IPS-18a (cell line): ENCODE measurements around the gene PPFIA2.
A peak's percentile ranks its signal among the peaks of the same experiment; 100 is the strongest.
"Not testable (repeated sequence)": the region's sequence is repeated elsewhere in the genome, so short reads cannot be mapped to it uniquely, and the experiment has no call there.

ENCODE experiments used
- H3K27ac ChIP-seq: one replicate; pipeline ENCODE4 v1.5.1; 2013; ENCODE audit warnings: low read length
- H3K27me3 ChIP-seq: one replicate; pipeline ENCODE4 v1.6.1; 2013; ENCODE audit warnings: mild to moderate bottlenecking, low read length; ENCODE audit not compliant: control insufficient read depth, insufficient read depth
- H3K36me3 ChIP-seq: one replicate; pipeline ENCODE4 v1.6.1; 2013; ENCODE audit warnings: low read depth, low read length; ENCODE audit not compliant: control insufficient read depth
- H3K4me1 ChIP-seq: one replicate; pipeline ENCODE4 v1.6.1; 2013; ENCODE audit warnings: low read depth, low read length; ENCODE audit not compliant: control insufficient read depth
- H3K4me3 ChIP-seq: one replicate; pipeline ENCODE4 v1.5.1; 2013; ENCODE audit warnings: low read length
- H3K9ac ChIP-seq: one replicate; pipeline ENCODE4 v1.6.1; 2013; ENCODE audit warnings: mild to moderate bottlenecking, low read length, moderate library complexity
- H3K9me3 ChIP-seq: one replicate; pipeline ENCODE4 v1.6.1; 2013; ENCODE audit warnings: low read depth, low read length; ENCODE audit not compliant: control insufficient read depth

Gene PPFIA2

GRCh38 chr12:81212996-81213696 is 546.0 kb downstream of the PPFIA2 start:
- H3K4me1 ChIP-seq, result peaks cover 29% of the 10 kb centered on the region
- H3K4me3 ChIP-seq, result no peak overlapping the region
- H3K36me3 ChIP-seq, result no peaks in the 10 kb centered on the region
- no peak overlapping the region for H3K9ac ChIP-seq
- H3K27ac ChIP-seq, result no peak overlapping the region
- no peaks in the 10 kb centered on the region for H3K9me3 ChIP-seq
- H3K27me3 ChIP-seq, result no peaks in the 10 kb centered on the region

GRCh38 chr12:81211306-81211705 is 547.8 kb downstream of the PPFIA2 start:
- no peaks in the 10 kb centered on the region for H3K27me3 ChIP-seq
- H3K4me3 ChIP-seq, result no peak overlapping the region
- no peaks in the 10 kb centered on the region for H3K9me3 ChIP-seq
- no peak overlapping the region for H3K27ac ChIP-seq
- no peaks in the 10 kb centered on the region for H3K36me3 ChIP-seq
- H3K9ac ChIP-seq, result no peak overlapping the region
- peaks cover 47% of the 10 kb centered on the region for H3K4me1 ChIP-seq

- not testable (repeated sequence) for H3K9me3 ChIP-seq, H3K4me3 ChIP-seq, H3K27me3 ChIP-seq, H3K27ac ChIP-seq, H3K9ac ChIP-seq, H3K36me3 ChIP-seq
- H3K4me1 ChIP-seq, result peaks cover 58% of the 10 kb centered on the region
Observed at GRCh38 chr12:81209772-81210225, 549.4 kb downstream of the PPFIA2 start.

- Histone ChIP-seq H3K36me3 (no peaks in the 10 kb centered on the region), H3K4me3 (no peak overlapping the region), H3K27me3 (no peaks in the 10 kb centered on the region), H3K9me3 (no peaks in the 10 kb centered on the region), H3K9ac (no peak overlapping the region), H3K27ac (no peak overlapping the region), H3K4me1 (peaks cover 58% of the 10 kb centered on the region)
Observed at GRCh38 chr12:81209012-81209411, 550.1 kb downstream of the PPFIA2 start.

- Histone ChIP-seq H3K4me1 (peaks cover 58% of the 10 kb centered on the region), H3K9me3 (no peaks in the 10 kb centered on the region), H3K27ac (no peak overlapping the region), H3K9ac (no peak overlapping the region), H3K4me3 (peak overlapping the region; percentile 18), H3K36me3 (no peaks in the 10 kb centered on the region), H3K27me3 (no peaks in the 10 kb centered on the region)
Observed at GRCh38 chr12:81208187-81208911, 550.8 kb downstream of the PPFIA2 start.
